ENCODE measurements around the gene RMND5B. TPM values are rescaled to one million over a fixed set of nuclear protein-coding genes. Genes with fewer than 3 reads are reported as not detected.

The RMND5B gene
- total RNA-seq, 1 donor from 2014 or later = 41.8 TPM

DNA sequence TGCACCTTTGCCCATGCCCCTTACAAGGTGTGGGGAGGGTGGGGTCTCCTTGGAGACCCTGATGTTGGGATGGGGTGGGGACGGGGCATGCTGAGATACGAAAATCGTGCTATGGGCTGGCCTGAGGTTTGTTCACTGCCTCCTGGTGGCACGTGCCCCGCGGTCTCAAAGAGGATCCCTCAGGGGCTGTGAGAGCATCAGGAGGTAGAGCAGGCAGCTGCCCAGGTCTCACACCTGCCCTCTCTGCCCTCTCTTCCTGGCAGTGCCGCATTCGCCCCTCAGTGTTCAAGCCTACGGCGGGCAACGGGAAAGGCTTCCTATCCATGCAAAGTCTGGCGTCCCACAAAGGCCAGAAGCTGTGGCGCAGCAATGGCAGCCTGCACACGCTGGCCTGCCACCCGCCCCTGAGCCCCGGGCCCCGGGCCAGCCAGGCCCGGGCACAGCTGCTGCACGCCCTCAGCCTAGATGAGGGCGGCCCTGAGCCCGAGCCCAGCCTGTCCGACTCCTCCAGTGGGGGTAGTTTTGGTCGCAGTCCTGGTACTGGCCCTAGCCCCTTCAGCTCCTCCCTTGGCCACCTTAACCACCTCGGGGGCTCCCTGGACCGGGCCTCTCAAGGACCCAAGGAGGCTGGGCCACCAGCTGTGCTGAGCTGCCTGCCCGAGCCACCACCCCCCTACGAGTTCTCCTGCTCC, 10.8 kb upstream of the RMND5B start:
- no peak for DNase-seq (ENCODE audit: extremely low spot score, unreplicated experiment)
- Mint-ChIP-seq H3K4me1 (ENCODE audit: unreplicated experiment) (peaks cover 19% of the 10 kb centered on the region), H3K4me3 (no peak overlapping the region), H3K9me3 (no peaks in the 10 kb centered on the region), H3K36me3 (no peaks in the 10 kb centered on the region), H3K27me3 (no peaks in the 10 kb centered on the region), H3K27ac (no peak overlapping the region)
- TF ChIP-seq, protein P1, sequence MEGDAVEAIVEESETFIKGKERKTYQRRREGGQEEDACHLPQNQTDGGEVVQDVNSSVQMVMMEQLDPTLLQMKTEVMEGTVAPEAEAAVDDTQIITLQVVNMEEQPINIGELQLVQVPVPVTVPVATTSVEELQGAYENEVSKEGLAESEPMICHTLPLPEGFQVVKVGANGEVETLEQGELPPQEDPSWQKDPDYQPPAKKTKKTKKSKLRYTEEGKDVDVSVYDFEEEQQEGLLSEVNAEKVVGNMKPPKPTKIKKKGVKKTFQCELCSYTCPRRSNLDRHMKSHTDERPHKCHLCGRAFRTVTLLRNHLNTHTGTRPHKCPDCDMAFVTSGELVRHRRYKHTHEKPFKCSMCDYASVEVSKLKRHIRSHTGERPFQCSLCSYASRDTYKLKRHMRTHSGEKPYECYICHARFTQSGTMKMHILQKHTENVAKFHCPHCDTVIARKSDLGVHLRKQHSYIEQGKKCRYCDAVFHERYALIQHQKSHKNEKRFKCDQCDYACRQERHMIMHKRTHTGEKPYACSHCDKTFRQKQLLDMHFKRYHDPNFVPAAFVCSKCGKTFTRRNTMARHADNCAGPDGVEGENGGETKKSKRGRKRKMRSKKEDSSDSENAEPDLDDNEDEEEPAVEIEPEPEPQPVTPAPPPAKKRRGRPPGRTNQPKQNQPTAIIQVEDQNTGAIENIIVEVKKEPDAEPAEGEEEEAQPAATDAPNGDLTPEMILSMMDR (conservative IDR thresholded peaks at IDR 0.05) = no peak

DNA sequence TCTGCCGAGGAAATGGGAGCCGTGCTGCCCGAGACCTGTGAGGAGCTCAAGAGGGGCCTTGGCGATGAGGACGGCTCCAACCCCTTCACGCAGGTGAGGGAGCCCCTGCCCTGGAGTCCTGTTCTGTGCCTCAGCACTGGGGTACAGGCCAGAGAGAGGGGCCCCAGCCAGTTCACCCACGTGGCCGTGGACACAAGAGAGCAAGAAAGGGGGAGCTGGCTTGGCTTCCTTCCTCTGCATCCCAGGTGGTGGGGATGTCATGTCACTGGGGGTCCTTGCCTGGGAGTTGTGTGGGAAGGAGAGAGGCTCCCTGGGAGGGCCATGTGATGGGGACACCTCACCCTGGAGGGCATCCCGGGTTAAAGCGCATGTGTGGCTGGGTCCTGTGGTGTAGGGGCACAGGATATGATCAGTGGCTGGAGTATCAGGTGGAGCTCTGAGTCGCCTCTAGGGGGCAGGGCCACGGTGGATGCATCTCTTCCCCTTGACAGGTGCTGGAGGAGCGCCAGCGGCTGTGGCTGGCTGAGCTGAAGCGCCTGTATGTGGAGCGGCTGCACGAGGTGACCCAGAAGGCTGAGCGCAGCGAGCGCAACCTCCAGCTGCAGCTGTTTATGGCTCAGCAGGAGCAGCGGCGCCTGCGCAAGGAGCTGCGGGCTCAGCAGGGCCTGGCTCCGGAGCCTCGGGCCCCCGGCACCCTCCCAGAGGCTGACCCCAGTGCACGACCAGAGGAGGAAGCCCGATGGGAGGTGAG, 10.0 kb upstream of the RMND5B start:
- Mint-ChIP-seq H3K36me3 (no peaks in the 10 kb centered on the region), H3K9me3 (no peaks in the 10 kb centered on the region), H3K4me3 (no peak overlapping the region), H3K27me3 (no peaks in the 10 kb centered on the region), H3K4me1 (ENCODE audit: unreplicated experiment) (peaks cover 15% of the 10 kb centered on the region), H3K27ac (no peak overlapping the region)
- DNase-seq (ENCODE audit: extremely low spot score, unreplicated experiment) = no peak
- TF ChIP-seq, protein P1 (conservative IDR thresholded peaks at IDR 0.05) = peak; percentile 68

DNA sequence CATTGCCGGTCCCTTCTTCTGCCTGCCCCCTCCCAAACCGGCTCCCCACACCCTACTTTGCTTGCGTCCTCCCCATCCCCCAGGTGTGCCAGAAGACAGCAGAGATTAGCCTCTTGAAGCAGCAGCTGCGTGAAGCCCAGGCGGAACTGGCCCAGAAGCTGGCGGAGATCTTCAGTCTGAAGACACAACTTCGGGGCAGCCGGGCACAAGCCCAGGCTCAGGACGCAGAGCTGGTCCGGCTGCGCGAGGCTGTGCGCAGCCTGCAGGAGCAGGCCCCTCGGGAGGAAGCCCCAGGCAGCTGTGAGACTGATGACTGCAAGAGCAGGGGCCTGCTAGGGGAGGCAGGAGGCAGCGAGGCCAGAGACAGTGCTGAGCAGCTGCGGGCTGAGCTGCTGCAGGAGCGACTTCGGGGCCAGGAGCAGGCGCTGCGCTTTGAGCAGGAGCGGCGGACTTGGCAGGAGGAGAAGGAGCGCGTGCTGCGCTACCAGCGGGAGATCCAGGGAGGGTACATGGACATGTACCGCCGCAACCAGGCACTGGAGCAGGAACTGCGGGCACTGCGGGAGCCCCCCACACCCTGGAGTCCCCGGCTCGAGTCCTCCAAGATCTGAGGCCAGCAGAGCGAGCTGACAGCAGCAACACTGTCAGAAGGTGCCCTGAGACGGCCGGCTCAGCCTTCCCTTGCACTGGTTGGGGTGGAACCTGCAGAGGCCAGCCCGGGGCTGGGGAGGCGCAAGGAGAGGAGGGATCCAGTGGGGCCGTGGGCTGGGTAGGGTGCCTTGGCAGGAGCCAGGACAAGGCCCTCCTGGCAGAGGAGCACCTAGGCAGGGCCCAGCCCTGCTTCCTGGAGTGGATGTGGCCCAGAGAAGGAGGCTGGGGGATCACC, 9.2 kb upstream of the RMND5B start:
- DNase-seq (ENCODE audit: extremely low spot score, unreplicated experiment) = no peak
- Mint-ChIP-seq H3K27me3 (no peaks in the 10 kb centered on the region), H3K4me1 (ENCODE audit: unreplicated experiment) (peaks cover 9% of the 10 kb centered on the region), H3K27ac (no peak overlapping the region), H3K9me3 (no peaks in the 10 kb centered on the region), H3K36me3 (no peaks in the 10 kb centered on the region), H3K4me3 (no peak overlapping the region)
- TF ChIP-seq, protein P1 (conservative IDR thresholded peaks at IDR 0.05) = no peak

DNA sequence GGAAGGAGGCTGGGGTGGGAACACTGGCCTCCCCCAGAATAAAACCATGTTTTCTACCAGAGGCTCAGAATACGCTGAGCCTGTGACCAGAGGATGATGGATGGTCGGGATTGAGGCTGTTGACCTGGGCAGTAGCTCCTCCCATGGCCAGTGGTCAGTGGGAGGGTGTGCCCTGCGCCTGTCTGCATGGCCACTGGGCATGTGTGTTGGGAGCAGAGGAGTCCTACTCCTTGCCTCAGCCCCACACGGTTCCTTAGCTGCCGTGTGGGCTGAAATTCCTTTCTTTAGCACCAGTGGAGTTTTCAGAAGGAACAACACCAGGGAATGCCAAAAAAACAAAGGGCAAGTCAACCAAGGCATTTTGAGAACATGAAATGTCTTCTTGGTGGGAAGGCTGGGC, 8.5 kb upstream of the RMND5B start:
- H3K4me3 Mint-ChIP-seq = no peak overlapping the region
- H3K27me3 Mint-ChIP-seq = no peaks in the 10 kb centered on the region
- H3K27ac Mint-ChIP-seq = no peak overlapping the region
- TF ChIP-seq, protein P1 (conservative IDR thresholded peaks at IDR 0.05) = no peak
- DNase-seq (ENCODE audit: extremely low spot score, unreplicated experiment) = no peak
- peaks cover 9% of the 10 kb centered on the region for H3K4me1 Mint-ChIP-seq (ENCODE audit: unreplicated experiment)
- H3K9me3 Mint-ChIP-seq = no peaks in the 10 kb centered on the region
- H3K36me3 Mint-ChIP-seq = no peaks in the 10 kb centered on the region

DNA sequence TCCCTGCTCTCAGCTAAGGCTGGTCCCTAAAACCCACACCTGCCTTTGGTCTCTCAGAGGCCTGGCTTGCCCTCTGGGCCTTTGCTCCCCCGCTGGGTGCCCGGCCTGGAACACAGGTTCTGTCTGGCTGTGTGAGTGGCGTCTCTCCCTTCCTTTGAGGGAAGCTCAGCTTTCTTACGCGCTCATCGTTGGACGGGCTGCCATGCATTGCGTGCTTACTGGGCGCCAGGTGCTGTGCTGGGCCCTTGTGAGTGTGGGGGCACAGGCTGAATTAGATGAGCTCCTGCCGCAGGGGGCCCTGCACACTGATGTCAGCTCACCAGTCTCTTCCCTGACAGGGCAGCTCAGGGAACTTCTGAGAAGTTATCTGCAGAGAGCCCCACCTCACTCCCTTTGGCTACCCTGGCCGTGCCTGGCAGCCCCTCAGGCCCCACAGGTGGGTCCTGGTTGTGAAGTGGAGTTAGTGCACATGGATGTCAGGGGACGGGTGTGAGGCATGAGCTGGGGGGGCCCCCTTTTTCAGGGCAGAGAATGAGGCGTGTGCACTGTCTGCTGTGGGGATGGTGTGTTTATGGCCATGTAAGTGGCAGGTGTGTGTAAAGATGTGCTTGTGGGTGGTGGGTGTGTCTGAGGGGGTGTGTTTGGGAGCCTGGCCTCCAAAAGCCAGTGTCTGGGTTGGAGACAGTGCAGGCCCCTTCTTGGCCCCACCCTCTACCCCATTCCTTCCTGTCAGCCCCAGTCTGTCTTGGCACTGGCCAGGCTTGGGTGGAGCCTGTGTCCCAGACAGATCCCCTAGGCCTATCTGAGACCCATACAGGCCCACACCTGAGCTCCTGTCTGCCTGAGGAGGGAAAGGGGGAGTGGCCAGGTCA, 7.5 kb upstream of the RMND5B start:
- H3K4me1 Mint-ChIP-seq (ENCODE audit: unreplicated experiment) = peaks cover 9% of the 10 kb centered on the region
- no peak for DNase-seq (ENCODE audit: extremely low spot score, unreplicated experiment)
- peak overlapping the region; percentile 73 for H3K4me3 Mint-ChIP-seq
- H3K27ac Mint-ChIP-seq = peak overlapping the region; percentile 99
- no peaks in the 10 kb centered on the region for H3K36me3 Mint-ChIP-seq
- no peaks in the 10 kb centered on the region for H3K9me3 Mint-ChIP-seq
- TF ChIP-seq, protein P1 (conservative IDR thresholded peaks at IDR 0.05) = no peak
- no peaks in the 10 kb centered on the region for H3K27me3 Mint-ChIP-seq

Measured in type B pancreatic cell (in vitro differentiated cells).